ENCODE results near the gene SLC25A26. TPM values are rescaled to one million over a fixed set of nuclear protein-coding genes. Genes with fewer than 3 reads are reported as not detected.

Gene SLC25A26
- total RNA-seq, 1 experiment from 2014 or later, result 23.8 TPM

DNA sequence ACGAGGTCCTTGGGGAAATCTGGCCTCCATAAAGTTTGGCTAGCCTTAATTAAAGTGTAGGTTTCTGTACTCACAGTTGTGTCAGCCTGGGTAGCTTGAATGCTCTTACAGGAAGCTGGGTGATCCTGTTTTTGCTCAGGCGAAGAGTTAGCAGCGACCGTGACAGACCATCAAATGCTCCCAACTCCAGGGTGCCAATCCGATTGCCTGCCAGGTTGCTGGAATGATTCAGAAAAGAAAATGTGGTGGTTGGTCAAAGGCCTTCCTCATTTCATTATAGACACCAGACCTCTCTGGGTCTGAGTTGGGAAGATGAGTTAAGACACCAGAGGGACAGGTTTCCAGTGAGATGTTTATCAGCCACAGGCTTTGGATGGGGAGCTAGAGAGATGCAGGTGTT lies 194.0 kb downstream of the SLC25A26 start:
- POLR2A ChIA-PET, result no interaction called here
- no peak for ATAC-seq
- H3K27ac ChIP-seq (ENCODE audit: low read depth, low read length), result no peak overlapping the region
- no peak for DNase-seq (ENCODE audit: low read depth, low spot score)
- no peak overlapping the region for H3K4me3 ChIP-seq (replicated peaks in 1 of 2; ENCODE audit: low read depth in 1 of 2, low read length in 2 of 2)
- no peak overlapping the region for H3K4me2 ChIP-seq (ENCODE audit: low read length)
- no peaks in the 10 kb centered on the region for H3K4me1 ChIP-seq (ENCODE audit: control insufficient read depth in 1 of 2, insufficient read depth in 2 of 2, low read length in 2 of 2)
- no peaks in the 10 kb centered on the region for H3K79me2 ChIP-seq (ENCODE audit: insufficient read depth, low read length)
- TF ChIP-seq ZFX (IDR thresholded peaks at IDR 0.05), result no peak
- no peak for TF ChIP-seq CEBPB (IDR thresholded peaks at IDR 0.05; ENCODE audit: low read depth)
- TF ChIP-seq EZH2phosphoT487 (IDR thresholded peaks at IDR 0.05; ENCODE audit: borderline replicate concordance), result no peak
- no peak for TF ChIP-seq EGR1 (IDR thresholded peaks at IDR 0.05; ENCODE audit: low read depth)
- no peak for TF ChIP-seq POLR2AphosphoS5 (IDR thresholded peaks at IDR 0.05; ENCODE audit: low read depth, low read length)
- TF ChIP-seq CBX3 (IDR thresholded peaks at IDR 0.05; ENCODE audit: low read depth), result no peak
- no peaks in the 10 kb centered on the region for H3K9me2 ChIP-seq (ENCODE audit: insufficient read depth)
- no TSS peak for BruUV-seq (replicated peaks)
- no peaks in the 10 kb centered on the region for H3K9me3 ChIP-seq (ENCODE audit: control insufficient read depth in 1 of 2, insufficient read depth in 1 of 2, low read depth in 1 of 2, low read length in 2 of 2)
- no peaks in the 10 kb centered on the region for H3K36me3 ChIP-seq (ENCODE audit: control insufficient read depth in 1 of 2, insufficient read depth in 2 of 2, low read length in 2 of 2)
- CTCF ChIA-PET, result no interaction called here
- H3K27me3 ChIP-seq (ENCODE audit: insufficient read depth, low read length), result no peaks in the 10 kb centered on the region
- no peaks in the 10 kb centered on the region for H4K20me1 ChIP-seq (ENCODE audit: insufficient read depth)
- H2AFZ ChIP-seq (ENCODE audit: low read depth, low read length, poor library complexity, severe bottlenecking), result no peak overlapping the region
- RAD21 ChIA-PET (ENCODE audit: low non-redundant PET in 1 of 2, low total read pairs in 2 of 2, uncharacterized antibody in 2 of 2, unreplicated experiment in 2 of 2), result no interaction called here
- intact Hi-C loops (cut with micrococcal nuclease), result no loop called here
- no peak overlapping the region for H3K9ac ChIP-seq (ENCODE audit: low read length)

DNA sequence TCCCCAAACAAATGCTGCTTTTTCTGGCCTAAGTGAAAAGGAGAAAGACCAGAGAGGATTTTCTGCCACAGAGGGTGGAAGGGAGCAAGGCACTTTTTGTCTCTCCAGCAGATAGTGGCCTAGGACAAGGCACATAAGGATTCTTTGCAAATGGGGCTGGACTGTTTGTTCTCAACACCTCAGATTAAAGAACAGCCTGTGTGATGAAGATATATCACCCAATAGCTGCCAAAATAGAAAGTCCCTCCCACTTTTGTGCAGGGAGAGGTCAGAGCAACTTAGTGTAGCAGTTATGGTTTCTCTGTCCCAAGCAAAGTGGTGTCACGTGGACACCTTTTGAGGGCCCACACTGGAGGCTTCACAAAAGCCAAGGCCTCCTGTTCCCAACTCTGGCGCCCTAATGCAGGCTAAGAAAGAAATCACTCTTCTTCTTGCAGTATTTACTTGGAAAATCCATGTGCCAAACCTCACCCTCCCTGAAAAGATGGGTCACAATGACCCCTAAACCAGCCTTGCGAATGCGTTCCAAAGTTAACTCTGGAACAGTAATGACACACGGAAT lies 195.1 kb downstream of the SLC25A26 start:
- ChIA-PET RAD21 (ENCODE audit: low non-redundant PET in 1 of 2, low total read pairs in 2 of 2, uncharacterized antibody in 2 of 2, unreplicated experiment in 2 of 2) (no interaction called here), POLR2A (no interaction called here), CTCF (no interaction called here)
- Histone ChIP-seq H3K4me2 (ENCODE audit: low read length) (no peak overlapping the region), H4K20me1 (ENCODE audit: insufficient read depth) (no peaks in the 10 kb centered on the region), H3K9ac (ENCODE audit: low read length) (no peak overlapping the region), H3K4me3 (replicated peaks in 1 of 2; ENCODE audit: low read depth in 1 of 2, low read length in 2 of 2) (no peak overlapping the region), H3K9me3 (ENCODE audit: control insufficient read depth in 1 of 2, insufficient read depth in 1 of 2, low read depth in 1 of 2, low read length in 2 of 2) (no peaks in the 10 kb centered on the region), H2AFZ (ENCODE audit: low read depth, low read length, poor library complexity, severe bottlenecking) (no peak overlapping the region), H3K79me2 (ENCODE audit: insufficient read depth, low read length) (no peaks in the 10 kb centered on the region), H3K4me1 (ENCODE audit: control insufficient read depth in 1 of 2, insufficient read depth in 2 of 2, low read length in 2 of 2) (no peaks in the 10 kb centered on the region), H3K36me3 (ENCODE audit: control insufficient read depth in 1 of 2, insufficient read depth in 2 of 2, low read length in 2 of 2) (no peaks in the 10 kb centered on the region), H3K27ac (ENCODE audit: low read depth, low read length) (no peak overlapping the region), H3K9me2 (ENCODE audit: insufficient read depth) (no peaks in the 10 kb centered on the region), H3K27me3 (ENCODE audit: insufficient read depth, low read length) (no peaks in the 10 kb centered on the region)
- no peak for ATAC-seq
- intact Hi-C loops (cut with micrococcal nuclease), result no loop called here
- DNase-seq (ENCODE audit: low read depth, low spot score), result no peak
- BruUV-seq (replicated peaks), result no TSS peak
- no peak for TF ChIP-seq RAD21 (IDR thresholded peaks at IDR 0.05; ENCODE audit: low read depth)
- TF ChIP-seq ELF1 (IDR thresholded peaks at IDR 0.05; ENCODE audit: borderline replicate concordance, low read depth), result no peak
- TF ChIP-seq, protein P1, sequence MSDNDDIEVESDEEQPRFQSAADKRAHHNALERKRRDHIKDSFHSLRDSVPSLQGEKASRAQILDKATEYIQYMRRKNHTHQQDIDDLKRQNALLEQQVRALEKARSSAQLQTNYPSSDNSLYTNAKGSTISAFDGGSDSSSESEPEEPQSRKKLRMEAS (IDR thresholded peaks at IDR 0.05), result no peak
- no peak for TF ChIP-seq ZFX (IDR thresholded peaks at IDR 0.05)
- no peak for TF ChIP-seq POLR2A (IDR thresholded peaks at IDR 0.05; ENCODE audit: borderline replicate concordance, extremely low read depth, insufficient read depth, insufficient read length)
- no peak for TF ChIP-seq ATF3 (IDR thresholded peaks at IDR 0.05)
- TF ChIP-seq SRF (IDR thresholded peaks at IDR 0.05; ENCODE audit: low read depth), result no peak
- TF ChIP-seq, protein P2, sequence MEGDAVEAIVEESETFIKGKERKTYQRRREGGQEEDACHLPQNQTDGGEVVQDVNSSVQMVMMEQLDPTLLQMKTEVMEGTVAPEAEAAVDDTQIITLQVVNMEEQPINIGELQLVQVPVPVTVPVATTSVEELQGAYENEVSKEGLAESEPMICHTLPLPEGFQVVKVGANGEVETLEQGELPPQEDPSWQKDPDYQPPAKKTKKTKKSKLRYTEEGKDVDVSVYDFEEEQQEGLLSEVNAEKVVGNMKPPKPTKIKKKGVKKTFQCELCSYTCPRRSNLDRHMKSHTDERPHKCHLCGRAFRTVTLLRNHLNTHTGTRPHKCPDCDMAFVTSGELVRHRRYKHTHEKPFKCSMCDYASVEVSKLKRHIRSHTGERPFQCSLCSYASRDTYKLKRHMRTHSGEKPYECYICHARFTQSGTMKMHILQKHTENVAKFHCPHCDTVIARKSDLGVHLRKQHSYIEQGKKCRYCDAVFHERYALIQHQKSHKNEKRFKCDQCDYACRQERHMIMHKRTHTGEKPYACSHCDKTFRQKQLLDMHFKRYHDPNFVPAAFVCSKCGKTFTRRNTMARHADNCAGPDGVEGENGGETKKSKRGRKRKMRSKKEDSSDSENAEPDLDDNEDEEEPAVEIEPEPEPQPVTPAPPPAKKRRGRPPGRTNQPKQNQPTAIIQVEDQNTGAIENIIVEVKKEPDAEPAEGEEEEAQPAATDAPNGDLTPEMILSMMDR (IDR thresholded peaks at IDR 0.05 in 2 of 3, conservative IDR thresholded peaks at IDR 0.05 in 1 of 3; ENCODE audit: borderline replicate concordance in 1 of 3, insufficient read depth in 1 of 3, low read depth in 2 of 3, low read length in 2 of 3), result no peak
- TF ChIP-seq POLR2AphosphoS5 (IDR thresholded peaks at IDR 0.05; ENCODE audit: low read depth, low read length), result no peak
- no peak for TF ChIP-seq ZBTB33 (IDR thresholded peaks at IDR 0.05; ENCODE audit: extremely low read depth, insufficient replicate concordance, low read length)
- TF ChIP-seq YY1 (IDR thresholded peaks at IDR 0.05; ENCODE audit: extremely low read depth, insufficient replicate concordance, low read depth, low read length), result no peak
- no peak for TF ChIP-seq ZNF274 (IDR thresholded peaks at IDR 0.05; ENCODE audit: low read depth, low read length)
- TF ChIP-seq EGR1 (IDR thresholded peaks at IDR 0.05; ENCODE audit: low read depth), result no peak
- no peak for TF ChIP-seq JUND (IDR thresholded peaks at IDR 0.05)
- TF ChIP-seq CBX3 (IDR thresholded peaks at IDR 0.05; ENCODE audit: low read depth), result no peak
- TF ChIP-seq SIN3A (IDR thresholded peaks at IDR 0.05; ENCODE audit: low read depth), result no peak
- no peak for TF ChIP-seq CEBPB (IDR thresholded peaks at IDR 0.05; ENCODE audit: low read depth)

Measured in HCT116 (cell line).